ENCODE measurements around the gene CDC42BPB. TPM values are rescaled to one million over a fixed set of nuclear protein-coding genes. Genes with fewer than 3 reads are reported as not detected.
"Not testable (repeated sequence)": the region's sequence is repeated elsewhere in the genome, so short reads cannot be mapped to it uniquely, and the experiment has no call there.

Gene CDC42BPB
- polyA plus RNA-seq, 10 donors, result 46.8 to 58.7 (median 54.6) TPM

DNA sequence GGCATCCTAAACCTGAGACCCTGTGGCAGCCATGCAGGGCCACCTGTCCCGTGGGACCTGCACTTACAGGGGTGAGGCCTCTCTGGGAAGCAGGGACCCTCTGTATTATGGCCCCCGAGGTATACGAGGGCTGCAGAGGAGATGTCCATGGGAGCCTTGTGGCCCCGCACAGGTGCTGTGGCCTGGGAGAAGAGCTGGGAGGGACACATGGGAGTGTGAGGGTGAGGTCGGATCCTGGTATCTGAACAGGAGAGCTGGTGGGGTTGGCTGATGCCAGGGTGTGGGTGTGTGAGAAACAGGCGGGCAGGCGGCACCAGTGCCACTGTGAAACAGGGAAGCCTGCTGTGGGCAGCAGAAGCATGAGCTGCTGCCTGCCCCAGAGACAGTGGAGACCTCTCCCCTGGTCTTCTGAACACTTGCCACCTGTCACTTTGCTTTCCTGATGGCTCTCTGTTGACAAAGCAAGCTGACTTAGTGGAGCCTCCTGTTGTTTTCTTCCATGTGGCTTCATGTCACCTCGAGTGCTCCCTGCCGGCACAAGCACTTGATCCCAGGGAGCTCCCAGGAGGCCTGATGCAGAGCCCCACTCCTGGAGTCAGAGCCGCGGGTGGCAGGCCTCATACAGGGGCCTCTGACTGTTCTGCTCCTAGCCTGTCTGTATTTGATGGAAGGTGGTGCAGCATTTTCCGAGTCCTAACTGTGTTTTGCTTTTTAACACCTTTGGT lies 154.7 kb downstream of the CDC42BPB start:
- no peak for DNase-seq

DNA sequence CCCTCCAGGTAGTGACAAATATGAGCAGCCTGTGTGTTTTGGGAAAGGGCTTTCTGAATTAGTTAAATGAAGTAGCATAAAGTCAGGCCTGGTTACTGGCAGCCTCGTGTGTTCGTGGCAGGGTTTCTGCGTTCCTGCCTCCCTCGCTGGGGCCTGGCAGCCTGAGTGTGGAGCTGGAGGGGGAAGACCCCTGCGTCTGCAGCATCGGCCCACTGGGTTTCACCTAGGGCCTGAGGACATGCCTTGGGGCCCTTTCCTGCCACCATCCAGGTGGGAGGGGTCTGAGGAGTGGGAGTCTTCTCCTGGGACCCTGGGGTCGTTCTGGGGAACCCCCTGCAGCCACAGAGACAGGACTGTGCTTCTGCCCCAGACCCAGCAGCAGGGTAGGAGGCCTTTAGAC lies 155.3 kb downstream of the CDC42BPB start:
- DNase-seq, result no peak

DNA sequence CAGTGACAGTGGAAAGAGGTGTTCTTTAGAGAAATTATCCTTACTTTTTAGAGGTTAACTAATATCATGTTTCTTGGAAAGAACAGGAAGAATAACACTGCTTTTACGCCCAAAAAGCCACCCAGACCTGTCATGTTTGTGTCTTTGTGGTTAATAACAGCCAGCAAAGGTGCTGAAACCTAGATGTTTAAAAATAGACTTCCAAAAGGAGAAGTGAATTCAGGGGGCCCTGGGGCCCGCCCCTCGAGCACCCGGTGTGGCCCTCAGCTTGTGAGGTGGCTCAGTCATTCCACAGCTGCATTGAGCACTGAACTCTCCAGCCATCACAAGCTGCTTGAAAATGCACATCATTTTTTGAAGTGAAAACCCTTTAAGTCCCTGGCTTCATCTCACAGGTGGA lies 155.7 kb downstream of the CDC42BPB start:
- no peak for DNase-seq

DNA sequence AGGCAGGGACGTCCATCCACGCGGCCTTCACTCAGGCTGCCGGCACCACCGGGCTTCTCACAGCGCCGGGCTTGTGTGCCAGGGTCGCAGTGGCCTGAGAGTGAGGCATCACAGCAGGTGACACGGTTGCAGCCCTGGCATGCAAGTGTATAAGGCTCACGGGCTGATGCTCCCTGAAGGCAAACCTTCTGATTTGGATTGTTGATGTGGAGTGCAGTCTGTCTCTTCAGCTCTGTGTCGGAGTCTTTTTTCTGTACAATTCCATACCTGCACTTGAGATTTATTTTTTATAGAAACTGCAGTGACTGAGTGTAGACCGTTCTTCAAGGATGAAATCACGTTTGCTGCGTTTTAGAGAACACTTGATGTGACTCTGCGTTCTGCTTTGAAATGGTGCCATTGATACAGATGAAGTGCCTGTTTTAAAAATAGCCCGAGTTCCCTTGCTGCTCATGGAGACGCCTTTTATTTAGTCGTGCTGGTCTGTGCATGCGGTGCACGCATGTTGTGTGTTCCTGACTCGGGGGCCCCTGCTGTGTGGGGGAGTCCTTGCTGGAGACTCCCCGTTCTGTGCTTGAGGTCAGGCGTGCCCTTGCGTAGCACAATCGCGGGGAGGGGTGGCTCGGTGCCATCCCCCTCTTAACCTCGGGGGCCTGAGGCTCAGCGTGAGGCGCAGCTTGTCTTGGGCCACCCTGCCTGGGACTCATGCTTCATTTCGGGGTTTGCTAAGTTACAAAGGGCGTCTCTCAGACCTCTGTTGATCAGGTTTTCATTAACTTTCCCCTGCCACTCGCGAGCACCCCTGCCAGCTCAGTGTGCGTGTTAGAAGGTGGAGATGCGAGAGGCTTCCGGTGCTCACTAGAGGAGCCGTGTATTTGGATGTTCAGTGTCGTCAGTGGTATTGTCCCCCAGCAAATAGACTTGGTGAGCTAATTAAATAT lies 156.4 kb downstream of the CDC42BPB start:
- DNase-seq, result no peak

DNA sequence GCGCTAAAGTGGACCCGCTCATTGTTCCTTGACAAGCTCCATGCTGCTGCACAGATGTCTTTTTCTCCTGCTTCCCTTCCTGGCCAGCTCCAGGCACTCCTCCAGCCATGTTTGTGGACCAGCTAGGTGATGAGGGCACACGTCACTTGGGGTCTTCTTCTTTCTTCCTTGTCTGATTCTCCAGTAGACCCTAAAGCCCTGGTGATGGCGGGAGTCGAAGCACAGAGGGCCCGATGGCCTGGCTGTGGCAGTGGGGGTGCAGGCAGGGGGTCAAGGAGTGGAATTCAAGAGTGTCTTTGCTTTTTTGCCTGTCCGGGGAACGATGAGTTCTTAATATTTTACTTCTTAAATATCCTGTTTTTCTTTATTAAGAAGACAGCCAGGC lies 157.8 kb downstream of the CDC42BPB start:
- no peak for DNase-seq

DNA sequence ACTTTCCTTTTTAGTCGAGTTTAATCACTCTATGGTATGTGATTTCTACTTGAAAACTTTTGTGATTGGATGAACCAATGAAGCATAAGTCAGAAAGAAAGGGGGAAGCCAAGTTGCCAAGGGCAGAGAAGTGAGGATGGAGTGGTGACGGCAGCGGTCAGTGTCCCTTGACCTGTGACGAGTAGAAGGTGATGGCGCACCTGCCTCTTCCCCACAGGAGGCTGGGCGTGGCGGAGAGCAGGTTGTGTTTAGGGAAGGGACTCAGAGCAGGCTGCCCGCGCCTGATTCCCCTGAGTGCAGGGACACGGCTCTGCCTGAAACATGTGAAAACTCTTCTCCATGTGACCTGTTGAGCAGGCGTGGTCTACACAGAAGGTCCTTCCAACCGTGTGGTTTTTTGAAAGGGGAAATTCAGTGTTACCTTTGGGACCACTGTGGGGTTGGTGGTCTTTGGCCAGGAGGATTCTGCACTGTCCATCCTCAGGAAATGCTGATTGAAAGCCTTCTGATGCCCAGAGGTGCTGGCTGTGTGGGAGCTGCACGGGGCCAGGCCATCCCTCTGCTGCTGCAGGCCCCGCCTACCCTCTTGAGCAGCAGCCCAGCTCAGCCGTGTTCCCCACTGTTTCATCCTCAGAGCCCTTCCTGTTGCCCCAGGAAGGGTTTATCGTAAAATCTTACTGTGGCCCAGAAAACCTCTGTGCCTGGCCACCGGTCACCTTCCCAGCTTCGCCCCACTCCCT lies 158.4 kb downstream of the CDC42BPB start:
- DNase-seq, result no peak

DNA sequence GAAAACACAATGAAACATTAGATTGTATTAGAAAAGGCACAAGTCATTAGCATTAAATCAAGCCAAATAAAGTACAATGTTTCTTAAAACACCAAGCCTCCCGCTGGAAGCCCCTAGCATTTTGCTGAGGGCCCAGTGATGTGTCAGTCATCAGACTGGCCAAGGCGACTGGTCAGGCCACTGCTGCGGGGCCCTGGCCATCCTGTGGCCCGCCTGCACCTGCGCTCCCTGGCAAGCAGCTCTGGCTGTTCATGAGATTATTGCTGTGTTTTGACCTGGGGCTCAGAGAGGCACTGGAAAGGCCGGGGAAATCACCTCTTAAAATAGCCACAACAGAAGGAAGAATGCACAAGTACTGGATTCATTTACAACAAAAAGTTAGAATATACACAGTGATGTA lies 159.1 kb downstream of the CDC42BPB start:
- no peak for DNase-seq

DNA sequence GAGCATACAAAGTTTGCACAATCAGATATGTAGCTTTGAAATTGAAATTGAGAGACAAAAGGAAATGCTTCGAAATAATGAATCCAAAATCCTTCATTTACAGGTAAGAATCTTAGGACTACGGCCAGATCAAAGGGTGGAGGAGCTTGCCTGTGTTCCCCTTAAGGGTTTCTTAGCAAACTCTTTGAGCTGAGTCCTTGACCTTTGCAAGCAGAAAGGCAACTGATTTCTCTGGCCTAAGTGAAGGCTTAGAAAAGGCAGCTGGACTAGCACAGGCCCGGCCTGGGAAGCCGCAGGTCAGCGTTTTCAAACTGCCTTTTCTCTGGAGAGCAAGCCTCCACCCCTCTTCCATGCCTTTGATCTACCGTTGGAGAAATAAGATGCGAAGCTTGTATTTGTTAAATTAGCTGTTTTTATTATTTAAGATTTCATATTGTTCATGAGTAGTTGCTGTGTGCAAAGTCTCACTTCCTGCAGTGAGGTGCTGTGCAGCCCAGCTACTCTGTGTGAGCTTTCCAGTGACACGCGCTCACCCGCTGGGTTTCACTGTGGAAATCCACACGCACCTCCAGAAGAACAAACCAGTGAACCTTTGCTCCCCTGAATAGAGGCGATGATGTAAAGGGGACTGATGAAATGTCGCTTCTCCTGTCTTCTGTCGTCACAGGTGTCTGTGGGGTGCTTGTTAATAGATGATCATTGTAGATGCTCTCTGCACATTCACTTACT lies 159.9 kb downstream of the CDC42BPB start:
- DNase-seq, result no peak

DNA sequence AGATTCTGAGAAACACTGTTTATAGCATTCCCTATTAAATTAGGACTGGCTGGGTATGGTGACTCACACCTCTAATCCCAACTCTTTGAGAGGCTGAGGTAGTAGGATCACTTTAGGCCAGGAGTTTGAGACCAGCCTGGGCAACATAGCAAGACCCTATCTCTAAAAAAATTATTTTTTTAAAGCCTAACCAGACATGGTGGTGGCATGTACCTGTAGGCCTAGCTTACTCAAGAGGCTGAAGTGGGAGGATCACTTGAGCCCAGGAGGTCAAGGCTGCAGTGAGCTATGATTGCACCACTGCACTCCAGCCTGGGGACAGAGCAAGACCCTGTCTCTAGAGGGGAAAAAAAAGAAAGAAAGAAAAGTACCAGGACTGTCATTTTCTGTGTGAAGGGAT lies 160.6 kb downstream of the CDC42BPB start:
- DNase-seq, result not testable (repeated sequence)

DNA sequence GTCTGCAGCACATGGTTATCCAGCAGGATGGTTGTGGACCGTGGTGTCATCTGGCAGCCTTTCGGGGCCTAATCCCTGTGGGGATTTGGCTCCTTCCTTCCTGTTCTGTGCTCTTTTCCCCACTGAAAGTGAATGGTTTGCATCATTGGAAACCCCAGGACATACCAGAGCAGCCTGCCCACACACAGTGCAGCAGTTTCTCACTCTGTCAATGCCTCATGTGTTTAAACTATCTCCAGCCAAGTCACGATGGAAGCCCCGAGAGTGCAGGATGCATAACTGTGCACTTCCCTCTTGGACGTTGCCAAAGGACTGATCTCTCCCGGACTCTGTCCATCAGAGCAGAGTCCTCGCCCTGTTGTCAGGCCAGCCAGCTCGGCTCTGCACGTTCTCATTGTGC lies 163.9 kb downstream of the CDC42BPB start:
- DNase-seq, result peak; percentile 77 to 92 (median 86)

DNA sequence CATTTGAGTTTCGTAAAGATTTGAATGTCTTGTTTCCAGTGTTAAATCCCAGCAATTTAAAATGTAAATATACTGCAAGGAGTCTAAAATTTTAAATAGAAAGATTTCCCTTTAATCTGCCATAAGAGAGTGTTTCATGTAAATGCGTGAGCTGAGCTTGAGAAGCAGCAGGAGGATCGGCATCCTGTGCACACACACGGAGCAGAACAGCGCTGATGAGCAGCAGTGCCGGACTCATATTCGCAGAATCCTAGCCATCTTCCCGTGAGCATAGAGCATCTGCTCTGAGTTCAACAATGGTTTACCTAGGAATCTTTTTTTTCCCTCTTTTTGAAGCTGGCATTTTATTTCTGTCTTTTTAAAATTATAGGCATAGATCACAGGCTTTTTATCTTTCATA lies 164.7 kb downstream of the CDC42BPB start:
- no peak for DNase-seq

DNA sequence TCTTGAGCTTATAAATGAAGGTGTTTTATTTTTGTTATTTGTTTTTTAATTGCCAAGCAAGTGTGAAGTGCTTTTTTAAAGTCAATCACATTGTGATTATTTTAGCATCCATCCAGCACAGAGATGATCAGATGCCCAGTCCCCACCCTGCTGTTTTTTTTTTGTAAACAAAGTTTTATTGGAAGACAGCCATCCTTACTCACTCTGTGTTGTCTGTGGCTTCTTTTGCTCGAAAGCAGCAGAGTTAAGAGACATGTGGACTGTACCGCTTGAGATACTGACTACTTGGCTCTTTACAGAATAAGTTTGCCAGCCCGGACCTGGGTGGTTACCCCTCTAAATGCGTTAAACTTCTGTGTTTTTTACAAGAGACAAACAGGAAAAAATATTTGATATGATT lies 165.8 kb downstream of the CDC42BPB start:
- no peak for DNase-seq

DNA sequence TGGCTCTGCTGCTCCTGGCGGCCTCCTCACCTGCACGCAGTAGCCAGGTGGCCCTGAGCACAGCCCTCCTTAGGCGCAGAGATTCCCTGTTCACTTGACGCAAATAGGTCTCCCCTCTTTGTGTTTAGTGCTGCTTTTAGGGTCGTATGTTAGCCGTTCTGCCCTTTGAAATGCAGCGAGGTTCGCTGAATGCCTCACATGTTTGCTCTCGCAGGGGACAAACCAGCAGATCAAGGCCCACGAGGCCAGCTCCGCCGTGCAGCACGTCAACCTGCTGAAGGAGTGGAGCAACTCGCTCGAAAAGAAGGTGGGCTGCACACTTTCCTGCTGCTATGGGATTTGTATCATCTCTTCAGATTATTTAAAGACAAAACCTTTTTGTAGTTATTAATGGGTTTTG lies 166.2 kb downstream of the CDC42BPB start:
- DNase-seq, result no peak

DNA sequence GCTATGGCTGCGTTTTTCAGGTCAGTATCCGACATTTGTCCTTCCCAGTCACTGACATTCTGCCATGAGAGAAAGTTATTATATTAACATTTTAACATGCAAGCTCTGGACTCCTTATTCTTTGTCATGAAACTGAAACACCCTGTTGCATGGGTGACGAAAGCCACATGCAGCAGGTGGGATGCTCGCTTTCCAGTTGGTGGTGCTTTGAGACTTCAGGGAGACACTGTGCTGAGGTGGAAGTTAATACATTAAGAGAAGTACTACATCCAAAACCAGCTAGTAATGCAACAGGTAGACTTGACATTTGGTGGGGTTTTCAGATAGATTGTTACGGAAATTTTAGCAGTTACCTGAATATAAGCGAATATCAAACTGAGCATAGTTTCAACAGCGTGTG lies 167.7 kb downstream of the CDC42BPB start:
- no peak for DNase-seq

DNA sequence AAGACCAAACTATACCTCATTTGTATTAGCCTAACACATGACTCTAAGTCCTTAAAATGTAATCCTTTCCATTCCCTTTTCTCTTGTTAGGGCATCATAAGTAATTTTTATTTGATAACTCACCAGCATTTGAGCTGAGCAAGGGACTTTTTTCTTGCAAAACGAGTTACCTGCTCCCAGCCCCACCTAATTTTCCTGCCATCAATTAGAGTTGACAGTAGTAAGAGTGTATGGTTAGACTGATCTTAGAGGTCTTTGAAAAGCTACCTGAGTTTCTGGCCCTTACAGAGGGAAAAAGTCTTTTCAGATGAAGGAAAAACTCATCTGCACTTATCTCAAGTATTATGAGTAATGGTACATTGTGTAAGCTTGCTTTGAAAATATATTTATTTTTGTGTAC lies 168.6 kb downstream of the CDC42BPB start:
- DNase-seq, result no peak

DNA sequence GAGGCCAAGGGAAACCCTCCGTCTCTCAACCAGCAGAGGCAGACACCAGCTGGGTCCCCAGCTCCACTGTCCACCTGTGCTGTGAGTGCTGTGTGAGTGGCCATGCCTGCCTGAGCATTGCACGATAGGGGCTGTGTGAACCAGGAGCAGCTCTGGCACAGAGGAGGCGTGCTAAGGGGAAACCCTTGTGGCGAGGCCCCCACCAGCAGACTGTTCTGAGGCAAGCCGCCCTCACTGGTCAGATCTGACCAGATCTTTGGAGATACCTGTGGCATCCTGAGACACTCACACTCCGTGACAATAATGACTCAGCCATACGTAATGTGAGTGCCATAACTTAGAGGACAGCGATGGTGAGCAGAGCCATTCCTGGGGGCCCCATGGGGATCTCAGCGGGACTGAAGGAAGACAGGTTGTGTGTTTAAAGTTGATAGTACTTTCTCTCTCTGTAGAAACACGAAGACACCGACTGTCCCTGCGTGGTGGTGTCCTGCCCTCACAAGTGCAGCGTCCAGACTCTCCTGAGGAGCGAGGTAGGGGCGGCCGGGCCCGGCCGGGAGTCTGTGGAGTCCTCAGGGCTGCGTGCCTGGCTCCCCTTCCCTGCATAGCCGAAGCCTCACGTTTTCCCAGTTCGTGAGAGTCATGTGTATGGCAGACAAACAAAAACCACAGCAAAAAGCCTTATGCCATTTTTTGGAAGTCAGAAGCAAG lies 171.5 kb downstream of the CDC42BPB start:
- no peak for DNase-seq

DNA sequence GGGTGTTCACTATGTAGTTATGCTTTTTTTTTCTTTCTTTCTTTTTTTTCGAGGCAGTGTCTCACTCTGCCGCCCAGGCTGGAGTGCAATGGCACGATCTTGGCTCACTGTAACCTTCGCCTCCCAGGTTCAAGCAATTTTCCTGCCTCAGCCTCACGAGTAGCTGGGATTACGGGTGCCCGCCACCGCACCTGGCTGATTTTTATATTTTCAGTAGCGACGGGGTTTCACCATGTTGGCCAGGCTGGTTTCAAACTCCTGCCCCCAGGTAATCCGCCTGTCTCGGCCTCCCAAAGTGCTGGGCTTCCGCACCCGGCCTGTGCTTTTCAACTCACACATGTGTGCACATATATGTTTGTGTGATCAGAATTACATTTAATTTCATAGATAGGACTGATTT lies 173.8 kb downstream of the CDC42BPB start:
- DNase-seq, result no peak

DNA sequence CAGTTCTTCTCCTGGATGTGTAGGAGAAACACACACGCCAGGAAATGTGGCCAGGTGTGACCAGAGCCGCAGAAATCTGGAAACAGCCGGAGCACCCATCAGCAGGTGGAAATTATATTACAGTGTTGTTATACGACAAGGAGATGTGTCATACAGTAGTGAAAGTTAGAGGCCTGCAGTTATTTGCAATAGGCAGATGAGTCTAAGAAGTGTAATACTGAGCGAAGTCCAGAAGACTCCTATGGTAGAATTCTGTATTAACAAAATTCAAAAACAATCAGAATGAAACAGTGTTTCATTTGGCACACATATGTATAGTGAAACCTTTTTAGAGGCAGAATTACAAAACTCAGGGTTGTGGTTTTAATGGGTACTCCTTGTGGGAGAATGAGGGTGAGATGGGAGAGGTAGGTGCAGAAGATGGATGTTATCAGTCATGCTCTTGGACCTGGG lies 174.2 kb downstream of the CDC42BPB start:
- DNase-seq, result no peak
